Motor neuron (in vitro differentiated cells): ENCODE results near the gene ITPR3. TPM values are rescaled to one million over a fixed set of nuclear protein-coding genes. Genes with fewer than 3 reads are reported as not detected.

Source experiments
- ATAC-seq, 8 experiments: fragments of 200-7000 bp; cut with Tn5 transposase; replicated peaks in 6 of 8; 2 replicates each; pipeline ENCODE4 v1.8.0; 2021; ENCODE audit warnings: mild to moderate bottlenecking in 8 of 8, moderate library complexity in 8 of 8
- H3K27ac ChIP-seq, 2 donors: fragments of 250-450 bp; sonication (Bioruptor Pico); 2 replicates each; pipeline ENCODE4 v1.9.0; 2021; ENCODE audit warnings: antibody characterized with exemption in 2 of 2, mild to moderate bottlenecking in 2 of 2, moderate library complexity in 1 of 2
- H3K4me1 ChIP-seq, 2 donors: fragments of 250-450 bp; sonication (Bioruptor Pico); replicated peaks in 1 of 2; 2 replicates each; pipeline ENCODE4 v1.6.1; 2021; ENCODE audit warnings: antibody characterized with exemption in 2 of 2, mild to moderate bottlenecking in 2 of 2, moderate library complexity in 1 of 2
- H3K4me3 ChIP-seq, 5 donors: fragments of 250-450 bp; sonication (Bioruptor Pico); 2 replicates each; pipeline ENCODE4 v1.9.0; 2021; ENCODE audit warnings: antibody characterized with exemption in 5 of 5, mild to moderate bottlenecking in 5 of 5, moderate library complexity in 4 of 5
- WGBS, 10 experiments: fragments of 450-650 bp; shearing (Covaris generic); methylation state at CpG; one replicate each; pipeline ENCODE4 v1.0.0; 2022; 5-methylcytosine and 5-hydroxymethylcytosine counted together
- in situ Hi-C, 9 experiments: fragments of 400-800 bp; cut with MboI; loops; one replicate each; pipeline ENCODE4 v1.15.0; 2021; ENCODE audit warnings: low sequenced_read_pairs in 9 of 9, low pct_unique_long_range_greater_than_20kb in 2 of 9; ENCODE audit not compliant: unreplicated experiment in 9 of 9
- total RNA-seq, 8 experiments: library from RNA; unstranded; fragments of 300-600 nt; gene quantifications; 2 replicates each; pipeline versions ENCODE4 v1.2.3 to v1.2.4, GENCODE V29; 2022

Gene ITPR3
- total RNA-seq, 8 experiments from 2014 or later, result 0.11 to 36.3 (median 0.96) TPM

DNA sequence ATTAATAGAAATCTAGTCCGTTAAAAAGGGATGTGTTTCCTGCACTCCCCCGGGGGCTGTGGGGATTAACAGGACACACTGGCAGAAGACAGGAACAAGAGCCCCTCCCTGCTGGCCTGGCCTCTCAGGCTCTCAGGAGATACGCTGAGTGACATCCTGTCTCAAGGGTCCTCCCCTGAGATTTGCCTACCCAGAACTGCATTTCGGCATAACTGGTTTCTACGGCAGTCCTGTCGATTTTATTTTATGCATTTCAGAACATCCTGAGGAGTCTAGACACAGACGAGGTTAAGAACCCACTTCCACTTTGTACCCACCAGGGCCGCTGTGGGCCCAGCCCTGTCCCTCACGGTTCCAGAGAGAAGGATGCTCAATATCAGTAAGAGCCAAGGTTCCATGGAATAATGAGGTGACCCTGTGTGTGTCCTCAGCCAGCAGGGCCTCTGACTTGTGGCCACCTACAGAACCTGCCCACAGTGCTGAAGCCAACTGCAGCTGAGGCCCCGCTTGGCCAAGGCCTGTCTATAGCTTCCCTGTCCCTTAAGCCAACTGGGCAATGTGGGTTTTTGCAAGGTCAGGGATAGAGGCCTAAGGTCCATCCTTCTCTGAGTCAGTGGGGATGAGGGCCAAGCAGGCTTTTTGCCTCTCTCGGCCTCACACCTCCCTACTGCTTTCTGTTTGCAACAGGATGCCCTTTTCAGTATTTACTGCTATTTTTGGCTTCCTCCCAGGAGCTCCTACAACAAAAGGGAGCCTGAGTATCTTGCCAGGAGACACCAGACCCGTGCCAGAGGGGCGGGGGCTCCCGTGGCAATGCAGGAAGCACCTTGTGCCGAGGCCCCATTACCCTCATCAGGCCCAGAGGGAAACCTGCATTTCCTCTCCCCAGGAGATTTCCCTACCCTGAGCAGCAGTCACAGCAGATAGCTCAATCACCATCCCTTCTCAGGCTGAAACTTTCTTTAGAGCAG, 75.7 kb downstream of the ITPR3 start:
- Histone ChIP-seq H3K4me3 (no peak overlapping the region), H3K27ac (peak overlapping the region in 1 of 2 donors; percentile 51), H3K4me1 (peaks cover 33 to 45% of the 10 kb centered on the region in 2 donors)
- in situ Hi-C loops, result no loop called here
- ATAC-seq, result peak in 1 of 8 experiments; percentile 31
- WGBS, 10 experiments, result 60 to 87% (median 70%) methylated on average over 1 to 10 of the region's 15 CpGs

DNA sequence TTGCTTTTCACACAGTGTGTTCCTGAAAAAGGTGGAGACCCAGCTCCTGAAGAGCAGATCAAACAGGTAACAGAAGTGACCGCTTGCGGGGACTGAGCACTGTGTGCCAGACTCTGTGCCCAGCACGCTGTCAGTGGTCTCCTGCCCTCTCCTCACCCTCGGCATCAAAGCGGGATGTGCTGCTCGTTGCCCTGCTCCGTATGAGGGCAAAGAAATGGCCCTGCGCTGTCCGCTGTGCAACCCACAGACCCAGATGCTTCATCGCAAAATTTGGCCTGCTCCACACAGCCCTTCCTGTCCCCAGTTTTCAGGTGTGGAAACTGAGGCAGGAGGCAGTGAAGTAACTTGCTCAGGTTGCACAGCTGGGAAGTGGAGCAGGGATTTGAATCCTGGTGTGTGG, 76.7 kb downstream of the ITPR3 start:
- Histone ChIP-seq H3K4me1 (peaks cover 43 to 54% of the 10 kb centered on the region in 2 donors), H3K4me3 (no peak overlapping the region), H3K27ac (no peak overlapping the region)
- WGBS, 10 experiments, result 90 to 100% (median 100%) methylated on average over 1 to 5 of the region's 10 CpGs
- no peak for ATAC-seq
- in situ Hi-C loops, result no loop called here

DNA sequence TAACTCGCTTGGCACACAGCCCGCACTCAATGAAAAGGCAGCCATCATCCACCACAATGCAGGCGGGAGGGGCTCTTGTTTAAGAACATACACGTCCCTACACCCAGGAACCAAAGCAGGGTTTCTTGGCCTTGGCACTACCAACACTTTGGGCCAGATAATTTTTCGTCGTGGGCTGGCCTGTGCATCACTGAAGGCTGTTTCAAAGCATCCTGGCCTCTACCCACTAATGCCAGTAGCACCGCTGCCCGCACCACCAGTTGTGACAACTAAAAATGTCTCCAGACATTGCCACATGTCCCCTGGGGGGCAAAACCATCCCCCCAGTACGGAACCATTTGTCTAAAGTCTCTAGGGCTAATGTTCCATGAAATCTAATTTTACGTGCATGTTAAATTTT, 77.4 kb downstream of the ITPR3 start:
- no peak for ATAC-seq
- peaks cover 44 to 58% of the 10 kb centered on the region in 2 donors for H3K4me1 ChIP-seq
- no peak overlapping the region for H3K4me3 ChIP-seq
- in situ Hi-C loops, result no loop called here
- H3K27ac ChIP-seq, result no peak overlapping the region
- 89 to 100% (median 95%) methylated on average over 1 to 9 of the region's 10 CpGs; no CpG with 5 or more reads in 1 of the 10 experiments for WGBS, 10 experiments

DNA sequence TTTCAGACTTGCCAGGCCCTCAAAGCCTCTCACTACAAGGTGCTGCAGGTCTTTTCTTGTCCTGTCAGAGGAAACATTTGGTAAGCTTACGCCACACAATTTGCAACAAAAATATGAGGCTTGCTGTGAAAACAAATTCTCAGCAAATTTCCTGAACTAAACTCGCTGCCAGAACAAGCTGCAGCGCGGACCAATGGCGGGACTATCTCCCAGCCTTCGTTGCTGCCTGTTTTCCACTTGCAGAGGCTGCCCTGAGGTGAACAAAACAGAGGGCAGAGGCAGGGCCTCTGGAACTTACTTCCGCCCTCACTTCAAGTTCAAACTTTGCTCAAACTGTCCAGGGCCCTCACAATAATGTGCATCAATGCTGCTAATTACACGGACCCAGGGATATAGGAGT, 78.0 kb downstream of the ITPR3 start:
- in situ Hi-C loops, result no loop called here
- Histone ChIP-seq H3K4me3 (no peak overlapping the region), H3K4me1 (peaks cover 38 to 52% of the 10 kb centered on the region in 2 donors), H3K27ac (no peak overlapping the region)
- ATAC-seq, result no peak
- 73 to 100% (median 84%) methylated on average over 1 to 8 of the region's 8 CpGs; no CpG with 5 or more reads in 1 of the 10 experiments for WGBS, 10 experiments

DNA sequence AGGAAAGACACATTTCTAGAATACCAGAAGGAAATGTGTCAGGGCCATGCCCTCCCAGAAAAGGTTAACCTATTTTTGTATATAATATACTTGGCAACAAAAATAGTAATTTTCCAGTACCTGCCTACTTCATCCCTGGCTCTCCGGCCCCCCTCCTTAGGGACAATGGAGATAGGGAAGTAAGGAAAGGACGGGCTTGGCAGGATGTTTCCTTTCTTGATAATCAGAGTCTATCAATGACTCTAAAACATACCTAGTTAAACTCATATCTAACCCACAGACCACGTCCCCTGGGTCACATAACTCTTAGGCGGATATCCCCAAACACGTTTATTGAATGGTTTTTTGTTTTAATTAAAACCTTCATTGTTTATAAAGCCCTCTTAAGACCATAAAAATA, 78.6 kb downstream of the ITPR3 start:
- no peak overlapping the region for H3K27ac ChIP-seq
- no peak overlapping the region for H3K4me3 ChIP-seq
- WGBS, 10 experiments, result 72 to 100% (median 91%) methylated on average over 2 to 5 of the region's 5 CpGs
- in situ Hi-C loops, result loop anchor here in 4 of 9 experiments (10.0 to 25.0 kb wide), 2 partner anchors 115 to 463 kb away; partner anchors contain the start of gene BAK1 (in 3 of the 4)
- H3K4me1 ChIP-seq, result peaks cover 32 to 45% of the 10 kb centered on the region in 2 donors
- no peak for ATAC-seq

GRCh38 chr6:33700391-33701050, 79.4 kb downstream of the ITPR3 start:
- ATAC-seq, result peak; percentile 59 to 87 (median 80)
- in situ Hi-C loops, result loop anchor here in 4 of 9 experiments (10.0 to 25.0 kb wide), 2 partner anchors 116 to 462 kb away; partner anchors contain the start of gene BAK1 (in 3 of the 4)
- no peak overlapping the region for H3K27ac ChIP-seq

DNA sequence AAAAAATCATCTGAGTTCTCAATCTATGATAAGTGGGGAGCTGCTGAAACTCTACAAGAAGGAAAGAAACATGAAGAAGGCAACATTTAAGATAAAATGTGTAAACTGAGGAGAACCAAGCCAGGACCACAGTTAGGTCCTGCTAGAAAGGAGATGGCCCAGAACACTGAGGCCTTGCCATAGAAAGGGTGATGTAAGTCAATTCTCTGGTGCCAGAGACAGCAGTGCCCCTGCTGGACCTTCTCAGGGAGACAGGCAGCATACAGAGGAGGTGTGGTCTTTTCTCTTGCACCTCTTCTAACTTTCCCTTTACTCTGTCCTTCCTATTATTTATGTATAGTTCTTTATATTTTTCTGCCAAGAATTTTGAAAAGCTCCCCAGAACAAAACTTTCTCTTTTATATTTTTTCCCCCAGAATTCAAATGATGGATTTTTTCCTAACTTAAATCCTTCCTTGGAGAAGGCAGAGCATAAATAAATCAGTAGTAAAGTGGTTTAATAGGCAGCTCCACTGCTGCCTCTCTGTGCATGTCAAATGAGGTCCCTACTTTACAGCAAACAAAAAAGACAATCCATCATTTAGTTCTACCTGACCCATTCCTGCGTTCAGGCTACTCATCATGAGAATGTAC, 81.3 kb downstream of the ITPR3 start:
- H3K4me3 ChIP-seq, result no peak overlapping the region
- in situ Hi-C loops, result loop anchor here in 4 of 9 experiments (10.0 to 25.0 kb wide), 2 partner anchors 118 to 460 kb away; partner anchors contain the start of gene BAK1 (in 3 of the 4)
- H3K27ac ChIP-seq, result no peak overlapping the region
- H3K4me1 ChIP-seq, result peaks cover 26 to 41% of the 10 kb centered on the region in 2 donors
- 30 to 100% (median 67%) methylated on average over 1 of the region's 1 CpG; no CpG with 5 or more reads in 6 of the 10 experiments for WGBS, 10 experiments
- peak; percentile 23 to 90 (median 83) for ATAC-seq

More at GRCh38 chr6:33700391-33701050, 79.4 kb downstream of the ITPR3 start:
- 10 to 66% (median 28%) methylated on average over 2 to 5 of the region's 10 CpGs; no CpG with 5 or more reads in 2 of the 10 experiments for WGBS, 10 experiments
- Histone ChIP-seq H3K4me3 (no peak overlapping the region), H3K4me1 (peaks cover 31 to 43% of the 10 kb centered on the region in 2 donors)

- in situ Hi-C loops, result loop anchor here in 4 of 9 experiments (10.0 to 25.0 kb wide), 2 partner anchors 120 to 458 kb away; partner anchors contain the start of gene BAK1 (in 3 of the 4)
- ATAC-seq, result no peak
These were observed 83.3 kb downstream of the ITPR3 start for GRCh38 chr6:33704215-33705066.

GRCh38 chr6:33705268-33705885, 84.3 kb downstream of the ITPR3 start:
- Histone ChIP-seq H3K27ac (no peak overlapping the region), H3K4me1 (peaks cover 32 to 46% of the 10 kb centered on the region in 2 donors), H3K4me3 (no peak overlapping the region)
- peak in 3 of 8 experiments; percentile 8 to 23 (median 13) for ATAC-seq
- WGBS, 10 experiments, result 0 to 83% (median 66%) methylated on average over 1 to 7 of the region's 9 CpGs; no CpG with 5 or more reads in 2 of the 10 experiments
- in situ Hi-C loops, result loop anchor here in 4 of 9 experiments (10.0 to 25.0 kb wide), 2 partner anchors 121 to 457 kb away; partner anchors contain the start of gene BAK1 (in 3 of the 4)

More at GRCh38 chr6:33704215-33705066, 83.3 kb downstream of the ITPR3 start:
- WGBS, 10 experiments, result 85 to 100% (median 92%) methylated on average over 2 to 7 of the region's 11 CpGs; no CpG with 5 or more reads in 2 of the 10 experiments
- H3K4me3 ChIP-seq, result no peak overlapping the region
- peaks cover 34 to 51% of the 10 kb centered on the region in 2 donors for H3K4me1 ChIP-seq
- no peak overlapping the region for H3K27ac ChIP-seq

DNA sequence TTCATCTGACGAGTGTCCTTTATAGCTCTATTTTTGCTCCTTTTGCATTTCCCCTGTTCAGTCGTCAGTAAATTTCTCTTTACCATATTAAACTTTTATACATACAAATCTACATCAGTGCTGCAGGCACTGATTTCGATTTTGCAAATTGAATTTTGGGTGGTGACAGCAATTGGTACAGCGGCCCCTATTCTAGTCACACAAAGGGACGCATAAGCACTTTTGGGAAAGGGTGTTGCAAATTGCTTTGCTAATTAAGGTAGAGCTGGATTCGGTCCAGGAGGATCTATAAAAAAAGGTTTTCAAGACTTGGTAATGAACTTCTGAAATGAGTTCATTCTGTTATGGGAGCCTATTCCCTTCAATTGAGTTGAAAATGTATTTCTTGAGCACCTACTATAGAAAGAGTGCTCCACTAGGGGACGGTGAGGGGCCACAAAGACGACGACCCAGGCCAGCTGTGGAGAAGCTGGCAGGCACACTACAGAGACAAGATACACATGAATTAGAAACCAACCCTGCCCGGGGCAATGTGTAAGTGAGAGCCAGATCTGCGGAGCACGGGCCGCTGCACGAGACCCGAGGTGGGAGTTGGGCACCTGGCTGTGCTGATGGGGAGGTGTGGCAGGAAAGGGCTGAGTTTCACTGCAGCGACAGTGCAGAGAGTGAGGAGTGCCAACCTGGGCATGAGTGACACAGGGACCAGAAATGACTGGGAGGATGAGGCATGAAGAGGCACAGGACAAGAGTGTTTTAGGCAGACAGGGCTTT, 85.0 kb downstream of the ITPR3 start:
- Histone ChIP-seq H3K4me1 (peaks cover 32 to 43% of the 10 kb centered on the region in 2 donors), H3K27ac (no peak overlapping the region), H3K4me3 (no peak overlapping the region)
- ATAC-seq, result peak in 3 of 8 experiments; percentile 71 to 76 (median 73)
- in situ Hi-C loops, result loop anchor here in 4 of 9 experiments (10.0 to 25.0 kb wide), 2 partner anchors 121 to 456 kb away; partner anchors contain the start of gene BAK1 (in 3 of the 4)
- 0 to 100% (median 77%) methylated on average over 1 to 15 of the region's 16 CpGs for WGBS, 10 experiments
